GM20000 (cell line): ENCODE results near the gene VASH2.
"Not testable (repeated sequence)": the region's sequence is repeated elsewhere in the genome, so short reads cannot be mapped to it uniquely, and the experiment has no call there.

ENCODE experiments used
- DNase-seq: peaks from one replicate; pipeline ENCODE4 v3.0.0; 2012; ENCODE audit warnings: low spot score
- CTCF ChIP-seq: IDR thresholded peaks from 2 replicates; pipeline ENCODE4 v1.5.1; 2012; ENCODE audit warnings: mild to moderate bottlenecking, control low read depth; ENCODE audit errors: extremely low read depth, missing control alignments

VASH2 gene

DNA sequence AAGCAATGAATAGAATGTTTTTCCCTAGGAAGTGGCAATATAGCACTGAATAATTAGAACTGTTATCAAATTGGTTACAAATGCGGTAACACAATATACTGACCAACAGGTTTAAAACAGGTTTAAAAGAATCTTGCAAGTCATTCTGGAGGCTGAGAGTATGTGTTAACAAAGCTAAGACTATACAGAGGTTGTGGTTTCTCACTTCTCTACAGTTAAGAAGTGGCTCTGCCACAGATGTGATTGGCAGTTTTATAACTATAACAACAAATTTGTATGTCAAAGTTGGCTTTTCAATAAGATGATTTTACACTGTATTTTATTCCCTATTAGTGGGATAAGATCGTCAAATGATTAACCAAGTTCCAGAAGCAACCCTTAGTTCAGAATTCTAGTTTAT, 58.2 kb downstream of the VASH2 start:
- DNase-seq, result peak; percentile 17
- TF ChIP-seq CTCF, result no peak

DNA sequence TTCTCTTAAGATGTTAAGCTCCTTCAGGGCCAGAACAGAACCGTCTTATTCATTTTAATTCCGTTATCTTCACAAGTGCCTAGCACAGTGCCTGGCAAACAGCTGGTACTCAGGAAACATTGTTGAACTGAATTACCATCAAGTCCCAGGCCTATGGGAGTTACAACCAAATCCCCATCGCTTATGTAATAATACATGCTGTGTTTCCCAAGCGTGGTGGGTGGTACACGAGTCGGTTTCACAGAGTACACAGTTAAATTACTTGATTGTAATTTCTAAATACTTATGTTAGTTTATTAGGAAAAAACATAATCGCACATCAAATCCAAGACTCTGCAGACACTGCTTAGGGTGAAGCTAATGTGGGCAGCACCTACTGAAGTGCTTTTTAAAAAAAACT, 64.3 kb downstream of the VASH2 start:
- no peak for TF ChIP-seq CTCF
- DNase-seq, result no peak

DNA sequence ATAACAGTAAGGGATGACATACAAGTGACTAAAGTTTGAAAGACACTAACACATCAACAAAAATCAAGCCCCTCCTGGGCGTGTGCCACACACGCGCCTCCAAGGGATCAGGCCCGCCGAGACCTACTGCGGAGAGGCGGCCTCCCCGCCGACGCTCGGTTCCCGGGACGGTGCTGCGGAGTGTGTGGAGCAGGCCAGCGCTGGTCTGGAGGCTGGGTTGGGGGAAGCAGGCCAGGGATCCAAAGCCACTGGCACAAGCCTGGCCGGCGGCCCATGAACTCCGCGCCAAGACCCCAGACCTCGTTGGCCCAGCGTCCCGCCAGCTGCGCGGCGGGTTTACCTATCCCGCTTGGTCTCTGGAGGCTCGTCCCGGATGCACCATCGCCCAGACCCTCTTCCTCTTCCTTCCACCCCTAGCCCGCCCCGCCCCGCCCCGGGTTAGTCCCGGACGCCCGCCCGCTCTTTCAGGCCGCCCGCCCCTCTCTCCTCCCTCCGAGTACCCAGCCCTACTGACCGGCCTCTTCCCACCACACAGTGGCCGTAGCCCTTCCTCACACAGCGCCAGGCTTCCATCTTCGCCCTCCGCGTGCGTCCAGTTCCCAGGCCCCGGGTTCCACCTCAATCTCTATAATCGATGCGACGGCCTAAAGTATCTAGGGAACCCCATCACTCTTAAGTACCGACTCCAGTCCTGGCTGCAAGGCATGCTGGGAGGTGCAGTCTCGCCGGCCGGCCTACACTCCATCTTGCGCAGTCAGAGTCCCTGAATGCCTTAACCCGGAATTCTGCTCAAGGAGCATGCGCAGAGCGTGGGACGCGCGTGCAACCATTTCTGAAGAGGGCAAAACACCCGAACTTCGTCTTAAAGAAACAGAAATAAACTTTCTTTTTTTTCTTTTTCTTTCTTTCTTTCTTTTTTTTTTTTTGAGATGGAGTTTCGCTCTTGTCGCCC, 65.0 kb downstream of the VASH2 start, which contains the start of gene ANGEL2:
Gene ANGEL2 (minus strand): TSS at position 769 of the 952 bp plus-strand sequence. CDS start 196 bp downstream, at position 573.
- no peak for TF ChIP-seq CTCF
- DNase-seq, result peak; percentile 92

GRCh38 chr1:213017447-213018273, 67.3 kb downstream of the VASH2 start:
- TF ChIP-seq CTCF, result no peak
- DNase-seq, result no peak

DNA sequence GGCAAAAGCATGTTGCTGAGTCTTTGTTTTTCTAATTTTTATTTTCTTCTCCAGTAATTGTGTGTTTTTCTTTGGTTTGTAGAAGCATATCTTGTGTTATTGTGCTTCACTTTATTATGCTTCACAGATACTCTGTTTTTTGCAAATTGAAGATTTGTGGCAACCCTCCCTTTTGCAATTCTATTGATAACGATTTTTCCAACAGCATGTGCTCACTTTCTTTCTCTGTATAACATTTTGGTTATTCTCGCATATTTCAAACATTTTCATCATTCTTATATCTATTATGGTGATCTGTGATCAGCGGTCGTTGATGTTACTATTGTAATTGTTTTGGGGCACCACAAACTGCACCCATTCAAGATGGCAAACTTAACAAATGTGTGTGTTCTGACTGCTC, 69.1 kb downstream of the VASH2 start:
- no peak for TF ChIP-seq CTCF

DNA sequence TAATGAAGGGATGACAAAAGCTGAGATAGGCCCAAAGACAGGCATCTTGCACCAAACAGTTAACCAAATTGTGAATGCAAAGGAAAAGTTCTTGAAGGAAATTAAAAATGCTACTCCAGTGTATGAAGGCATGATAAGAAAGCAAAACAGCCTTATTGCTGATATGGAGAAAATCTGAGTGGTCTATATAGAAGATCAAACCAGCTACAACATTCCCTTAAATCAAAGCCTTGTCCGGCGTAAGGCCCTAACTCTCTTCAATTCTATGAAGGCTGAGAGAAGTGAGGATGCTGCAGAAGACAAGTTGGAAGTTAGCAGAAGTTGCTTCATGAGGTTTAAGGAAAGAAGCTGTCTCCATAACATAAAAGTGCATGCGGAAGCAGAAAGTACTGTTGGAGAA, 69.7 kb downstream of the VASH2 start:
- no peak for TF ChIP-seq CTCF
- DNase-seq, result no peak

More for the DNA sequence above, 69.1 kb downstream of the VASH2 start:
- DNase-seq, result no peak

- DNase-seq, result not testable (repeated sequence)
Measured at GRCh38 chr1:213027024-213027423, 76.7 kb downstream of the VASH2 start.
